Muscle of back (tissue), 11 donors: ENCODE data around the gene ACSM5. TPM values are rescaled to one million over a fixed set of nuclear protein-coding genes. Genes with fewer than 3 reads are reported as not detected.
"Not testable (repeated sequence)": the region's sequence is repeated elsewhere in the genome, so short reads cannot be mapped to it uniquely, and the experiment has no call there.

Experiments
- DNase-seq, 3 donors: peaks; one replicate each; pipeline versions ENCODE4 v3.0.0 to v3.0.0-alpha.2; 2013
- polyA plus RNA-seq, 10 donors: library from polyadenylated mRNA; unstranded; fragments of 120-200 nt; gene quantifications; one replicate each; pipeline ENCODE4 v1.2.1, GENCODE V29; 2013; ENCODE audit not compliant: insufficient read length in 10 of 10

The ACSM5 gene
- polyA plus RNA-seq, 10 donors: 0.17 to 2.9 (median 0.34) TPM; not detected in 2

- DNase-seq: not testable (repeated sequence)
These were observed 37.5 kb downstream of the ACSM5 start for GRCh38 chr16:20446652-20447393.

DNA sequence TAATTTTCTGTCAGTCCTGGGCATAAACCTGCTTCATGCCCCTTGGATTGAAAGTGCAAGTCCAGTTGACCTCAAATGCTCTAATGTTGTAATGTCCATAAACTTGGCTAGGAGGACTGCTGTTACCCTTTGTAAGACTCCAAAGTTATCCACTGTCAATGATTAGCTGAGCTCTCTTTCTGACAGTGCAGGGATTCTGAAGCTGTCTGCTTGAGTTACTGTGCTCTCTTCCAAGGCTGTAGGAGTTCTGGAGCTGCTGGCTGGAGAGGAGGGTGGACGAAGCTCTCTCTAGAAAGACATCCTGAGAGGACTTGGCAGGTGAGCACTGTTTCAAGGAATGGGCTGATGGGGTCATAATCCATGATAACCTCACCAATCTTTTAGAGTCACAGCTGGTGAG, 42.0 kb downstream of the ACSM5 start, which contains the start of gene ACSM2A:
Gene ACSM2A, plus strand, starts transcription at position 158 of the 400 bp plus-strand sequence. CDS start 8,594 bp downstream, outside the sequence.
- not testable (repeated sequence) for DNase-seq

DNA sequence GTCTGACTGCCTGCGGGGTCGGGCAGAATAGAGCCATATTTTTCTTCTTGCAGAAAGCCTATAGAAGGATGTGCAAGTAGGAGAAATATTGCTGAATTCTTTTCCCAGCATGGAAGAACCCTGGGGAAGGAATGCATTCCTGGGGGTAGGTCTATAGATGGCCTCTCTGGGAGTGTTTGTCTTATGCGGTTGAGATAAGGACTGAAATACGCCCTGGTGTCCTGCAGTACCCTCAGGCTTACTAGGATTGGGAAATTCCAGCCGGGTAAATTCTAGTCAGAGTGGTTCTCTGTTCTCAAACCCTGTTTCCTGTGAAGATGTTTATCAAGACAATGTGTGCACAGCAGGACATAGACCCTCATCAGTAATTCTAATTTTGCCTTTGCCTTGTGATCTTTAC, 44.3 kb downstream of the ACSM5 start:
- DNase-seq: not testable (repeated sequence)

DNA sequence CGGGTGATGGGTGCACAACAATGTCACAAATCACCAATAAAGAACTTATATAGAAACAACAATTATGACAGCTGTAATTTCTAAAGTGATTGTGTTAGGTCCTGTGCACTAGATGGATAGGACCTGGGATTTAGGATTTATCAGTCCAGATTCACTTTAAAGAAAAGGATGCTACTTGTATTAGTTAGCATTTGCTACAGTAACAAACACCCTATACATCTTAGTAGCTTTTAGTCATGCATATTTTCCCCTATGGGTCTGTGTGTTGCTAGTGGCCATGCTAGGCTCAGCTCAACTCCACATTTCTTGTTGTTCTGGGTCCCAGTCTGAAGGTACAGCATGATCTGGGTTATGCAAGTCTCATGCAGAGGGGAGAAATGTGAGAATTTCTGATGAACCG, 49.9 kb downstream of the ACSM5 start:
- DNase-seq: not testable (repeated sequence)

- not testable (repeated sequence) for DNase-seq
These were observed 51.0 kb downstream of the ACSM5 start for GRCh38 chr16:20460313-20460712.

GRCh38 chr16:20468954-20469353, 59.6 kb downstream of the ACSM5 start:
- not testable (repeated sequence) for DNase-seq

GRCh38 chr16:20469930-20470329, 60.6 kb downstream of the ACSM5 start:
- DNase-seq: not testable (repeated sequence)

GRCh38 chr16:20470732-20471131, 61.4 kb downstream of the ACSM5 start:
- DNase-seq: not testable (repeated sequence)

DNA sequence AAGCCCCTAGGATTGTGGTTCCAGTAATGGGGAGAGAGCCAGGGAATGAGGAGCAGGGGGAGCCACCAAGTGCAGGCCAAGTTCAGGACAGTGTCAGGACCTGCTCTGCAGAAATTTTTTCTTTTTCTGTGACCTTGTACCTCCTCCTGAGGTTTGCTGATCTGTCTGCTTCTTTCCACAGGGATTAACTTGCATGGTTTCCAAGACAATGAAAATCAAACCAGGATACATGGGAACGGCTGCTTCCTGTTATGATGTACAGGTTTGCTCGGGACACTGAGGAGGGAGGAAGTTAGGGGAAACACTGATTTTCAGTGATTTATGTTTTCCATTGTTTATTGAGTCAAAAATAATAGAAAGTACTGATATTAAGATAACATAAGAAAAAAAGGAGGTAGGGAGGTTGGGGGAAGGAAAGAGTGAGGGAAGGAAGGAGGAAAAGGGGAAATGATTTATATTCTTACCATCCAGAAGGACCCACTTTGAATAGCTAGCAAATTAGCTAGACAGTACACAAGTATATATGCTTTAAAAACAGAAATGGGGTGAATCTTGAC, 67.9 kb downstream of the ACSM5 start:
- DNase-seq: not testable (repeated sequence)

DNA sequence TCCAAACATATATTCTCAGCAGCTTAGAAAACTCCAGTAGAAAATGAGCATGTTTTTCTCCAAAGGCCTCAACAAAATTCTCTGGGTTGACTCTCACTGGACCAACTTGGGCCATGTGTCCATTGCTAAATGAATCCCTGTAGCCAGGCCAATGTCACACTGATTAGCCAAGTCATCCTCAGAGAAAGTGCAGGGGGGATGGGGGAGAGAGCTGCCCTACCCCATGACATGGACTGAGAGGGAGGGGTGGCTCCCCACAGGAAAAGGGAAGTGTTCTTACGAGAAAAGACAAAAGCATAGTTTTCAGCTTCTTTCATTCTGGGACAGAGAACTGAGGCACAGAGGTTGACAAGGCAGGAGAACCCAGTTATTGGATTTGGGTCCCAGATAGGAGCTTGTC, 74.7 kb downstream of the ACSM5 start:
- not testable (repeated sequence) for DNase-seq

DNA sequence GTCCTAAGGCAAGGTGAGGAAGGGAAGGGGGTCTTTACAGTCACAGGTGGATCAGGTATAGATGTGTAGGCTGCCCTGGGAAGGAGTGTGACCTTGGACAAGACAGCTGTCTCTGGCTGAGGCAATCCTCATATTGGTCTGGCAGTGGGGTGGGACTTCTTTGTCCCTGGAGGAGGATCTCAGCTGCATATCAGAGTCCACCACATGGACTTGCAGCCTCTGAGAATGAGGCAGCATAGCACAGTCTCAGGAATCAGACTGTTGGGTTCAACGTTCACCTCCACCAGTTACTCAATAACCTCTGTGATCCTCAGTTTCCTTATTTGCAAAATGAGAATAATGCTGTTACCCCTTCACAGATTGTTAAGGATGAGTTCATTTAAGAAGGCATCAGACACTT, 75.4 kb downstream of the ACSM5 start:
- DNase-seq: no peak

DNA sequence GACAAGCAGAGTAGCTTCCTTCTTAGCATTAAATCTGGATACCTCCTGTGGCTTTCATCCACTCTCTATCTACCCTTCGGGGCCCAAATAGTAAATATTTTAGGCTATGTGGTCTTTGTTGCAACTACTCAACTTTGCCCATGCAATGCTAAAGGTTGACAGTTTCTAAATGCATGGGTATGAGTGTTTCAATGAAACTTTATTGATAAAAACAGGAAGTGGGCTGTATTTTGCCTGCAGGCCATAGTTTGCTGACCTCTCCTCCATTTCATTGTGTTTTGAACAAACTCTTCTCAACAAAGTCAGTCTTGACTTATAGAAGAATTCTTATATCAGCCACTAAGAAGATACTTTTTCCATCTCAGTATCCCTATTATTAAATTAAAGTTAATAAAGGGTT, 76.1 kb downstream of the ACSM5 start:
- no peak for DNase-seq

Other genes with a start within 250 kb of the ACSM5 start
- gene GP2, start 82.0 kb upstream of the ACSM5 start, polyA plus RNA-seq: under 1 TPM in 1 of 10 donors, not detected in 9; 0.05 TPM
- under 1 TPM in 2 of 10 donors, not detected in 8; 0.17 to 0.18 TPM for gene UMOD, start 56.8 kb upstream of the ACSM5 start, polyA plus RNA-seq
- gene PDILT, start 4.8 kb upstream of the ACSM5 start, polyA plus RNA-seq: not detected
- under 1 TPM; 0.12 to 0.62 (median 0.34) TPM for gene ACSM2A, start 42.0 kb downstream of the ACSM5 start, polyA plus RNA-seq
- 1 to 10 TPM in 1 of 10 donors, under 1 TPM in 8, not detected in 1; 0.19 to 1.2 (median 0.45) TPM for gene ACSM2B, start 166.8 kb downstream of the ACSM5 start, polyA plus RNA-seq